Gastroesophageal sphincter (tissue), 3 donors: ENCODE results near the gene SLC49A3.

Source experiments
- EP300 ChIP-seq: sonication (generic); formaldehyde crosslinking; IDR thresholded peaks from one replicate; pipeline ENCODE4 v1.6.1; 2017; ENCODE audit warnings: antibody characterized with exemption, mild to moderate bottlenecking
- POLR2A ChIP-seq, 2 donors: fragments of 450-650 bp; IDR thresholded peaks; one replicate each; pipeline ENCODE4 v1.6.1; 2017; ENCODE audit warnings: antibody characterized with exemption in 2 of 2, mild to moderate bottlenecking in 2 of 2, moderate library complexity in 1 of 2
- POLR2AphosphoS5 ChIP-seq: sonication (generic); formaldehyde crosslinking; IDR thresholded peaks from one replicate; pipeline ENCODE4 v1.6.1; 2017; ENCODE audit warnings: antibody characterized with exemption
- TF ChIP-seq, protein P1 (sequence below), 4 experiments: fragments of 200-600 bp in 2 of 4; fragments of 450-650 bp in 2 of 4; sonication (generic) in 1 of 4; IDR thresholded peaks; one replicate each; pipeline ENCODE4 v1.5.1; 2017 to 2019; ENCODE audit warnings: antibody characterized with exemption in 4 of 4, mild to moderate bottlenecking in 2 of 4, moderate library complexity in 2 of 4

DNA sequence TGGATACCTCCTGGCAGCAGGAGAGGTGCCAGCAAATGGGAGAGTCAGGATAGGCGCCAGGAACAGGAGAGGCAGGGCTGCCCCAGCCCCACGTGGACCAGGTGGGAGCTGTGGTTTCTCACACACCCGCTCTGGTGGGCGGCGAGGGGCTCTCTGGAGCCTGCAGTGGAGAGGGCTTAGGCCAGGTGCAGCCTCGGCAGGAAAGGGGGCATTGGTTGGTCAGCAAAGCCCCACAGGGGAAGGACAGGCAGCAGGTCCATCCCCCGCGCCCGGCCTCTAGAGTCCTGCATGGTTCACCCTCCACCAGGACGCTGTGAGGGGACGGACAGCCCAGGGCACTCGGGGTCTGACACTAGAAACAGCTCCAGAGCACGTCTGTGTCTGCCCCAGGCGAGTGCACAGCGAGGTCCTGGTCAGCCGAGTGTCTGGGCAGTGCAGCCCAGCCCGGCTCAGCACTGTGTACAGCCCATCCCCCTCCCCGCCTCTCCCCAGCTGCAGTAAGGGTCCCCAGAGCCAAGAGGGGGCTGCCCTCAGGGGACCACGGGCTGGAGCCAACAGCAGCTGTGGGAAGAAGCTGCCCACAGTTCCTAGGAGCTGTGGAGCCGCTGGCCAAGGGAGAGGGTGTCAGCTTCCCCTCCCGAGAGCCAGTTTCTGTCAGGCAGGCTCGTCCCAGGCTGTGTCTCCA, 23.1 kb downstream of the SLC49A3 start:
- TF ChIP-seq, protein P1, sequence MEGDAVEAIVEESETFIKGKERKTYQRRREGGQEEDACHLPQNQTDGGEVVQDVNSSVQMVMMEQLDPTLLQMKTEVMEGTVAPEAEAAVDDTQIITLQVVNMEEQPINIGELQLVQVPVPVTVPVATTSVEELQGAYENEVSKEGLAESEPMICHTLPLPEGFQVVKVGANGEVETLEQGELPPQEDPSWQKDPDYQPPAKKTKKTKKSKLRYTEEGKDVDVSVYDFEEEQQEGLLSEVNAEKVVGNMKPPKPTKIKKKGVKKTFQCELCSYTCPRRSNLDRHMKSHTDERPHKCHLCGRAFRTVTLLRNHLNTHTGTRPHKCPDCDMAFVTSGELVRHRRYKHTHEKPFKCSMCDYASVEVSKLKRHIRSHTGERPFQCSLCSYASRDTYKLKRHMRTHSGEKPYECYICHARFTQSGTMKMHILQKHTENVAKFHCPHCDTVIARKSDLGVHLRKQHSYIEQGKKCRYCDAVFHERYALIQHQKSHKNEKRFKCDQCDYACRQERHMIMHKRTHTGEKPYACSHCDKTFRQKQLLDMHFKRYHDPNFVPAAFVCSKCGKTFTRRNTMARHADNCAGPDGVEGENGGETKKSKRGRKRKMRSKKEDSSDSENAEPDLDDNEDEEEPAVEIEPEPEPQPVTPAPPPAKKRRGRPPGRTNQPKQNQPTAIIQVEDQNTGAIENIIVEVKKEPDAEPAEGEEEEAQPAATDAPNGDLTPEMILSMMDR (IDR thresholded peaks at IDR 0.05), result no peak
- TF ChIP-seq POLR2A (IDR thresholded peaks at IDR 0.05) (no peak), POLR2AphosphoS5 (no peak), EP300 (no peak)
